ENCODE measurements around the gene CLEC16A. TPM values are rescaled to one million over a fixed set of nuclear protein-coding genes. Genes with fewer than 3 reads are reported as not detected.

The CLEC16A gene
- total and polyA plus RNA-seq, 9 of the 15 experiments (the other 6 are each of a cell fraction or from before 2014, with no cell fraction given) = 1.00 to 22.3 (median 10.0) TPM

DNA sequence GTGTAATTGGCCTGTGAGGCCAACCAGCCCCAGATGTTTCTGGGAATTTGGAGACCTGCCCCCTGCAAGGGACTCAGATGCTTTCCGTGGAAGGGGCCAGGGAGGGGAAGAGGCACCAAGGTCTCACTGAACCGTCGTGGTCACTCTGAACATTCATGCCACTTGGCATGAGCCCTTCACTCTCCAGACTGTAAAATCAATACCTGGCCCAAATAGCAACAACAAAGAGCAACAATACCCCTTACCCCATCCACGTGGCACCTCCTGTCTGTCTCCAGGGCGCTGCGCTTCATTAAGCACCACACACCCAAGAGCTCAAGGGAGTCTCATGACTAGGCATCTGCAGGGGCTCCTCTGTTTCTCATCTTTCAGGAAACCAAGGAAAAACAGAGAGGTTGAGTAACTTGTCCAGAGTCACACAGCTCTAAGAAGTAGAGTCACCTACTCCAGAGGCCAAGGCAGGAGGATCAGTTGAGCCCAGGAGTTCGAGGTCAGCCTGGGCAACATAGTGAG is 258.8 kb downstream of the CLEC16A start (continued):
- TF ChIP-seq, protein P1, sequence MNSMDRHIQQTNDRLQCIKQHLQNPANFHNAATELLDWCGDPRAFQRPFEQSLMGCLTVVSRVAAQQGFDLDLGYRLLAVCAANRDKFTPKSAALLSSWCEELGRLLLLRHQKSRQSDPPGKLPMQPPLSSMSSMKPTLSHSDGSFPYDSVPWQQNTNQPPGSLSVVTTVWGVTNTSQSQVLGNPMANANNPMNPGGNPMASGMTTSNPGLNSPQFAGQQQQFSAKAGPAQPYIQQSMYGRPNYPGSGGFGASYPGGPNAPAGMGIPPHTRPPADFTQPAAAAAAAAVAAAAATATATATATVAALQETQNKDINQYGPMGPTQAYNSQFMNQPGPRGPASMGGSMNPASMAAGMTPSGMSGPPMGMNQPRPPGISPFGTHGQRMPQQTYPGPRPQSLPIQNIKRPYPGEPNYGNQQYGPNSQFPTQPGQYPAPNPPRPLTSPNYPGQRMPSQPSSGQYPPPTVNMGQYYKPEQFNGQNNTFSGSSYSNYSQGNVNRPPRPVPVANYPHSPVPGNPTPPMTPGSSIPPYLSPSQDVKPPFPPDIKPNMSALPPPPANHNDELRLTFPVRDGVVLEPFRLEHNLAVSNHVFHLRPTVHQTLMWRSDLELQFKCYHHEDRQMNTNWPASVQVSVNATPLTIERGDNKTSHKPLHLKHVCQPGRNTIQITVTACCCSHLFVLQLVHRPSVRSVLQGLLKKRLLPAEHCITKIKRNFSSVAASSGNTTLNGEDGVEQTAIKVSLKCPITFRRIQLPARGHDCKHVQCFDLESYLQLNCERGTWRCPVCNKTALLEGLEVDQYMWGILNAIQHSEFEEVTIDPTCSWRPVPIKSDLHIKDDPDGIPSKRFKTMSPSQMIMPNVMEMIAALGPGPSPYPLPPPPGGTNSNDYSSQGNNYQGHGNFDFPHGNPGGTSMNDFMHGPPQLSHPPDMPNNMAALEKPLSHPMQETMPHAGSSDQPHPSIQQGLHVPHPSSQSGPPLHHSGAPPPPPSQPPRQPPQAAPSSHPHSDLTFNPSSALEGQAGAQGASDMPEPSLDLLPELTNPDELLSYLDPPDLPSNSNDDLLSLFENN (IDR thresholded peaks at IDR 0.05; ENCODE audit: low read depth in 2 of 2, low read length in 2 of 2) = no peak
- TF ChIP-seq KHSRP (IDR thresholded peaks at IDR 0.05) (no peak), ZNF212 (CRISPR knock-in tag; IDR thresholded peaks at IDR 0.05) (no peak), ZNF224 (CRISPR knock-in tag; IDR thresholded peaks at IDR 0.05) (no peak), ZNF699 (CRISPR knock-in tag; IDR thresholded peaks at IDR 0.05; ENCODE audit: insufficient replicate concordance) (no peak), KDM1A (IDR thresholded peaks at IDR 0.05) (peak; percentile 86 to 93), ZNF347 (CRISPR knock-in tag; IDR thresholded peaks at IDR 0.05; ENCODE audit: low read depth) (no peak), SUPT5H (IDR thresholded peaks at IDR 0.05) (no peak), SMC3 (conservative IDR thresholded peaks at IDR 0.05; ENCODE audit: insufficient read depth, low read depth, low read length) (no peak), FOXK1 (CRISPR knock-in tag; IDR thresholded peaks at IDR 0.05; ENCODE audit: borderline replicate concordance) (no peak), SRSF7 (optimal IDR thresholded peaks at IDR 0.05; ENCODE audit: low read depth, low read length) (no peak), TRIM25 (IDR thresholded peaks at IDR 0.05; ENCODE audit: borderline replicate concordance) (no peak), SREBF2 (CRISPR knock-in tag; IDR thresholded peaks at IDR 0.05) (no peak), KDM2B (CRISPR knock-in tag; IDR thresholded peaks at IDR 0.05) (no peak), GMEB1 (CRISPR knock-in tag; IDR thresholded peaks at IDR 0.05) (no peak), U2AF2 (optimal IDR thresholded peaks at IDR 0.05; ENCODE audit: low read depth, low read length) (no peak), NCOR1 (IDR thresholded peaks at IDR 0.05) (no peak), SNIP1 (IDR thresholded peaks at IDR 0.05; ENCODE audit: low read depth) (no peak), ZNF561 (CRISPR knock-in tag; conservative IDR thresholded peaks at IDR 0.05) (no peak), ZNF551 (CRISPR knock-in tag; IDR thresholded peaks at IDR 0.05) (no peak)
- TF ChIP-seq, protein P2, sequence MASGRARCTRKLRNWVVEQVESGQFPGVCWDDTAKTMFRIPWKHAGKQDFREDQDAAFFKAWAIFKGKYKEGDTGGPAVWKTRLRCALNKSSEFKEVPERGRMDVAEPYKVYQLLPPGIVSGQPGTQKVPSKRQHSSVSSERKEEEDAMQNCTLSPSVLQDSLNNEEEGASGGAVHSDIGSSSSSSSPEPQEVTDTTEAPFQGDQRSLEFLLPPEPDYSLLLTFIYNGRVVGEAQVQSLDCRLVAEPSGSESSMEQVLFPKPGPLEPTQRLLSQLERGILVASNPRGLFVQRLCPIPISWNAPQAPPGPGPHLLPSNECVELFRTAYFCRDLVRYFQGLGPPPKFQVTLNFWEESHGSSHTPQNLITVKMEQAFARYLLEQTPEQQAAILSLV (tag; IDR thresholded peaks at IDR 0.05) = no peak
- TF ChIP-seq, protein P3, sequence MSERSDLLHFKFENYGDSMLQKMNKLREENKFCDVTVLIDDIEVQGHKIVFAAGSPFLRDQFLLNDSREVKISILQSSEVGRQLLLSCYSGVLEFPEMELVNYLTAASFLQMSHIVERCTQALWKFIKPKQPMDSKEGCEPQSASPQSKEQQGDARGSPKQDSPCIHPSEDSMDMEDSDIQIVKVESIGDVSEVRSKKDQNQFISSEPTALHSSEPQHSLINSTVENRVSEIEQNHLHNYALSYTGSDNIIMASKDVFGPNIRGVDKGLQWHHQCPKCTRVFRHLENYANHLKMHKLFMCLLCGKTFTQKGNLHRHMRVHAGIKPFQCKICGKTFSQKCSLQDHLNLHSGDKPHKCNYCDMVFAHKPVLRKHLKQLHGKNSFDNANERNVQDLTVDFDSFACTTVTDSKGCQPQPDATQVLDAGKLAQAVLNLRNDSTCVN (CRISPR knock-in tag; IDR thresholded peaks at IDR 0.05) = no peak

Data from K562 (cell line).